Muscle of leg (tissue), 11 donors: Measurements from ENCODE around the gene ELP6. TPM values are rescaled to one million over a fixed set of nuclear protein-coding genes. Genes with fewer than 3 reads are reported as not detected.

ENCODE experiments used
- DNase-seq: peaks from one replicate; pipeline ENCODE4 v3.0.0; 2013
- H3K27ac ChIP-seq: one replicate; pipeline ENCODE4 v1.5.1; 2013; ENCODE audit warnings: mild to moderate bottlenecking, low read length, control low read depth
- H3K27me3 ChIP-seq: one replicate; pipeline ENCODE4 v1.6.1; 2013; ENCODE audit warnings: low read length; ENCODE audit not compliant: control insufficient read depth, insufficient read depth
- H3K36me3 ChIP-seq: one replicate; pipeline ENCODE4 v1.6.1; 2013; ENCODE audit warnings: low read length; ENCODE audit not compliant: control insufficient read depth, insufficient read depth
- H3K4me1 ChIP-seq: one replicate; pipeline ENCODE4 v1.6.1; 2013; ENCODE audit warnings: low read length; ENCODE audit not compliant: control insufficient read depth, insufficient read depth
- H3K4me3 ChIP-seq: one replicate; pipeline ENCODE4 v1.5.1; 2013; ENCODE audit warnings: low read length, control low read depth
- H3K9me3 ChIP-seq: replicated peaks from 2 replicates; pipeline ENCODE4 v1.6.1; 2013; ENCODE audit warnings: low read depth, low read length; ENCODE audit not compliant: control insufficient read depth
- WGBS: methylation state at CpG from one replicate; pipeline ENCODE4 v1.1.5; 2013; ENCODE audit warnings: missing lambda C conversion rate; ENCODE audit not compliant: insufficient coverage; 5-methylcytosine and 5-hydroxymethylcytosine counted together
- polyA plus RNA-seq, 8 donors: library from polyadenylated mRNA; unstranded; fragments of 120-200 nt; gene quantifications; one replicate each; pipeline versions ENCODE4 v1.2.1 to v1.2.3, GENCODE V29; 2013; ENCODE audit warnings: inconsistent platforms in 1 of 8, low replicate concordance in 1 of 8; ENCODE audit not compliant: insufficient read length in 8 of 8, insufficient read depth in 1 of 8
- total RNA-seq: library from RNA; stranded (reverse); fragments of 120-200 nt; gene quantifications from one replicate; pipeline ENCODE4 v1.2.4, GENCODE V29; 2013

The ELP6 gene
- total and polyA plus RNA-seq, 9 donors, result 26.9 to 33.9 (median 28.4) TPM

DNA sequence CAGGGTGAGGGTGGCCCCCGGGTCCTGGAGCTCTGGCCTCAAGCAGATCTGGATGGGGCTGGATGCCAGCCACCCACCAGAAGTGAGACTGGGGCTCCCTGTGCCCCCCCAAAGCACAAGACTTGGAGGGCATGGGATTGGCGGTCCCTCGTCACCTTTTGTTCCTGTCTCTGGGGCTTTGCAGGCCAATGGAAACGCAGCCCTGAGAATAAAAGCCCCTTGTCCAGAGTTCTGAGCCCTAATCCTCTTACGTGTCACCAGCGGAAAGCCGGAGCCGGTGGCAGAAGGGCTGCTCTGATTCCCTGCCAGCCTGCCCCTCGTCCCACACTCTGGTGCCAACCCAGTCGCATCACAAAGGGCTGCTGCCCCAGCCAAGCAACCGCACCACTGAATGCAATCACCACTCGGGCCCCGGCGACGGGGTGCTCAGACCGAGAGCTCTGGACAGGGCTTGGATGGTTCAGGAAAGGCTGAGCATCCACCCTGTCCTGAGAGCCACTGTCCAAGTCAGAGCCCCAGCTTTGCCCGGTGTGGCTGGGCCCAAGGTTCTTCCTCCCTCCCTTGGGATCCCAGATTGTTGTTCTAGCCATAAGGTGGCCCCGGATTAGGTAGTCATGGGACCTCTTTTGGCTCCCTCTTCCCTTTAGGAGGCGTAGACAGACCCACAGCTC, 22.8 kb upstream of the ELP6 start:
- Histone ChIP-seq H3K4me3 (no peak overlapping the region), H3K27me3 (peaks cover 2% of the 10 kb centered on the region), H3K4me1 (no peaks in the 10 kb centered on the region), H3K27ac (no peak overlapping the region), H3K36me3 (no peaks in the 10 kb centered on the region), H3K9me3 (no peaks in the 10 kb centered on the region)
- 86% methylated on average over 17 of the region's 19 CpGs for WGBS
- DNase-seq, result no peak

DNA sequence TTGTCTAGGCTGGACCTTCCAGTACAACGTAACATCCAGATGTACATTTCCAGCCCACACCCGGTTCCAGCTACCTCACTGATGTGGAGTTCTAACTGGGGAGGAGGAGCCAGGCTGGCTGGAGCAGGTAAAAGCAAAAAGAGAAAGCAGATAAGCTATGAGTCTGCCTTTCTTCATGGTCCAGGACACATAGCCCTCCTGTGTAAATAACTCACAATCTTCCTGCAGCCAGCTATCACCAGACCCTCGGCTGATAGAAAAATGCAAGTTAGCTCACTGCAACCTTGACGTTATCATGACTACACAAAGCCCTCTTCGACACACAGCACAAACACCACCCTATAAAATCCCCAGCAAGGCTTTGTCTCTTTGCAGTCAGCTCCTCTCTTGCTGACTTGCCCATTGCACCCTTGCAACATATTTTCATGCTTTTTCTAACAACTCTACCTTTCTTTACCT, 20.5 kb upstream of the ELP6 start:
- Histone ChIP-seq H3K4me1 (no peaks in the 10 kb centered on the region), H3K27me3 (no peaks in the 10 kb centered on the region), H3K27ac (no peak overlapping the region), H3K36me3 (no peaks in the 10 kb centered on the region), H3K9me3 (no peaks in the 10 kb centered on the region), H3K4me3 (no peak overlapping the region)
- DNase-seq, result no peak
- WGBS, result 76% methylated on average over 3 of the region's 5 CpGs

DNA sequence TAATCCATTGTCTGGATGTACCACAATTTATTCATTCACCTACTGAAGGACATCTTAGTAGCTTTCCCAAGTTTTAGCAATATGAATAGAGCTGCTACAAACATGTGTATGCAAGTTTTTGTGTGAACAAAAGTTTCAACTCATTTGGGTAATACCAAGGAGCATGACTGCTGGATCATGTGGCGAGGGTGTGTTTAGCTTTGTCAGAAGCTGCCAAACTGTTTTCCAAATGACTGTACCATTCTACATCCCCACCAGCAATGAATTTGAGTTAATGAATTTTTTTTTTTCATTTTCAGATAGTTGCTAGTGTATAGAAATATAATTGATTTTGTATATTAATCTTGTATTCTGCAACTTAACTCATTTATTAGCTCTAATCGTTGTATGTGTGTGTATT, 20.0 kb upstream of the ELP6 start:
- no peak for DNase-seq
- WGBS, result no CpG with 5 or more reads among the region's 2 CpGs
- Histone ChIP-seq H3K4me1 (no peaks in the 10 kb centered on the region), H3K27ac (no peak overlapping the region), H3K4me3 (no peak overlapping the region), H3K27me3 (no peaks in the 10 kb centered on the region), H3K36me3 (no peaks in the 10 kb centered on the region), H3K9me3 (no peaks in the 10 kb centered on the region)

DNA sequence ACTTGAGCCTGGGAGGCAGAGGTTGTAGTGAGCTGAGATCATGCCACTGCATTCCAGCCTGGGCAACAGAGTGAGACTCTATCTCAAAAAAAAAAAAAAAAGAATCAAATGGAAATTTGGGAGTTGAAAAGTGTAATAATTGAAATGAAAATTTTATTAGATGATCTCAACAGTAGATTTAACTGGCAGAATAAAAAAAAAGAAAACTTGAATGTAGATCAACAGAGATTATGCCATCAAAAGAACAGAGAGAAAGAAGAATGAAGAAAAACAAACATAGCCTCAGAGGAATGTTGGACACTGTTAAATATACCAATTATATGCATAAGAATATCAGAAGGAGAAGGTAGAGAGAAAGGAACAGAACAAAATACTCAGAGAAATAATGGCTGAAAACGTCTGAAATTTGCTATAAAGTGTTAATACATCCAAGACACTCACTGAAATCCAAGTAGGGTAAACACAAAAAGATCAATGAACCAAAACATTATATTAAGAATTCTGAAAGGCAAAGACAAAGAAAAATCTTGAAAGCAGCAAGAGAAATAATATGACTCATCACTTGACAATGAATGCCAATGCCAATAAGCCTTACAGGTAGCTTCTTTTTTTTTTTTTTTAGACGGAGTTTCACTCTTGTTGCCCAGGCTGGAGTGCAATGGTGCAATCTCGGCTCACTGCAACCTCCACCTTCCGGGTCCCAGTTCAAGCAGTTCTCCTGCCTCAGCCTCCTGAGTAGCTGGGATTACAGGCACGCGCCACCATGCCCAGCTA, 14.6 kb upstream of the ELP6 start:
- no peak overlapping the region for H3K27ac ChIP-seq
- H3K9me3 ChIP-seq, result no peaks in the 10 kb centered on the region
- no CpG with 5 or more reads among the region's 6 CpGs for WGBS
- H3K4me1 ChIP-seq, result no peaks in the 10 kb centered on the region
- no peaks in the 10 kb centered on the region for H3K27me3 ChIP-seq
- H3K4me3 ChIP-seq, result no peak overlapping the region
- no peaks in the 10 kb centered on the region for H3K36me3 ChIP-seq
- DNase-seq, result no peak

DNA sequence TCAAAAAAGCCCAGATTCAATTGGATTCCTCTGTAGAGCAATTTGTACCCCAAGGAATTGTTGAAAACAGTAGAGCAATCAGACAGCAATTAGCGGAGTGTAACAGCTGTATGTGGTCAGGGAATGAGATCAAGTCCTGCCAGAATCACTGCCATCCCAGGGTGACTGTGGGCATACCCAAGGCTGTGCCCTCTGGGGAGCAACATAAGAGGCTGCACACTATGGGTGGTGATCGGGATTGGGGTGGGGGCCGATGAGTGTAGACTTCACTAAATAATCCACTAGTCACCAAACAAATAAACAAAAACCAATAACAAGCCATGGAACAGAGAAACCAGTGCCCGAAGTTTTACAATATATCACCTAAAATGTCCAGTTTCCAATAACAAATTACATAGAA, 12.1 kb upstream of the ELP6 start:
- Histone ChIP-seq H3K36me3 (no peaks in the 10 kb centered on the region), H3K4me3 (no peak overlapping the region), H3K27ac (no peak overlapping the region), H3K4me1 (peaks cover 6% of the 10 kb centered on the region), H3K27me3 (no peaks in the 10 kb centered on the region), H3K9me3 (no peaks in the 10 kb centered on the region)
- WGBS, result 100% methylated on average over 1 of the region's 4 CpGs
- no peak for DNase-seq

DNA sequence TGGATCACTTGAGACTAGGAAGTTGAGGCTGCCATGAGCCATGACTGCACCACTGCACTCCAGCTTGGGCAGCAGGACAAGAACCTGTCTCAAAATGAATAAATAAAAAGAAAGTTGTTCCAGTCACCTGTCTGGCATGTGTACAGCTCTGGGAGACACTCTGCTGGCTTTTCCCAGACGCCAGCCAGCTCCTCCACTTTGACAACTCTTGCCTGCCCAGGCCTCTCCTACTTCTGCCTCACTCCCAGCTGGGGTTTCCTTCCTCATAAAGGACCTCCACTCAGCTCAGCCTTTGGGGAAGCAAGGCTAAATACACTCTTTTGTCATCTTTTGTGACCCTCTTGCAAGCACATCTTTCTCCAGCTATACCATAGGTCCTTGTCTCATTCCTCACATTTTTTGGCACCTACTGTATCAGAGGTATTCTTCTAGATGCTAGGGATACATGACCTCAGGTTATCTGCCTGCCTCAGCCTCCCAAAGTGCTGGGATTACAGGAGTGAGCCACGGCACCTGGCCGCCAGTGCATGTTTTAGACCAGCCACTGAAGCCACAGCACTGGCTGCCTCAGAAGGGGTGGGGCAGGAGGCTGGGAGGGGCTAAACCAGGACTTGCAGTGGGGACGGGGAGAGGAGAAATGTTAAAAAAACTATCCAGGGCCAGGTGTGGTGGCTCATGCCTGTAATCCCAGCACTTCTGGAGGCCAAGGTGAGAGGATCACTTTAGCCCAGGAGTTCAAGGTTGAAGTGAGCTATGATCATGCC, 10.0 kb upstream of the ELP6 start:
- 58% methylated on average over 4 of the region's 4 CpGs for WGBS
- Histone ChIP-seq H3K9me3 (no peaks in the 10 kb centered on the region), H3K27me3 (no peaks in the 10 kb centered on the region), H3K27ac (no peak overlapping the region), H3K4me3 (no peak overlapping the region), H3K4me1 (peaks cover 6% of the 10 kb centered on the region), H3K36me3 (no peaks in the 10 kb centered on the region)
- DNase-seq, result no peak

DNA sequence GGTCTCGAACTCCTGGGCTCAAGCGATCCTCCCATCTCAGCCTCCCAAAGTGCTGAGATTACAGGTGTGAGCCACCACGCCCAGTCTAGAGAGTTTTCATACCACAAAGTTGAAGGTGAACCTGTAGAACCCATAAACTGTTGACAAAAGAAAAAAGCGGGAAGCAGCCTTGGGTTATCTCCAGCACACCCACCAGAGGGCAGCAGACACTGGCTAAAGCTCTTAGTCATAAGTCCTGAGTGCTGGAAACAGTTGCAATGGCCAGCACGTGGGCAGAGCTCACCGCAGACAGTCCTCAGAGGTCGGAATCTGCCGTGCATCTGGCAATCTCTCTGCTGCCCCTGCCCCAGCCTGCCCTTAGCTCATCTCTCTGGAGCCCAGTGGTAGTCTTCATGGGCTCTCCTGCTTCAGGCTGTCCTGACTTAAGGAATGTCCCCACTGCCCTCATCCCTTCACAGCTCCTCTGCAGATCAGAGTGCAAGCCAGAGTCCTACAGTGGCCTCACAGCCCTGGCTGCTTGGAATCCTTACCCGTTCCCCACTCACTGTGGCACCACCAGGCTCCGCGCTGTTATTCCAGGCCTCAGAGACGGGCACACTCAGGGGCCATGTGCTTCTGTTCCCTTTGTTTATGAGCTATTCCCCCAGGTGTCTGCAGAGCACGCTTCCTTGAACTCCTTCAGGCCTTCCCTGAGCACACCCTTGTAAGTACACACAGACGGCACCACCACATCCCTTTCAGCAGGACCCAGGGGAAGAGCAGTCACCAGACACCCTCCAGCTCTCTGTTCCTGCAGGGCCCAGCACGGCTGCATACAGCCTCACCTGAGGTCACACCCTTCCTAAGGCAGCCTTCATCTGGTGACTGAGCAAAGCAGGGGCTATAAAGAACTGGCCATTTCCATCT, 8.8 kb upstream of the ELP6 start:
- Histone ChIP-seq H3K9me3 (no peaks in the 10 kb centered on the region), H3K4me1 (peaks cover 6% of the 10 kb centered on the region), H3K36me3 (no peaks in the 10 kb centered on the region), H3K27ac (no peak overlapping the region), H3K27me3 (no peaks in the 10 kb centered on the region), H3K4me3 (no peak overlapping the region)
- DNase-seq, result peak; percentile 92
- WGBS, result 26% methylated on average over 13 of the region's 15 CpGs

DNA sequence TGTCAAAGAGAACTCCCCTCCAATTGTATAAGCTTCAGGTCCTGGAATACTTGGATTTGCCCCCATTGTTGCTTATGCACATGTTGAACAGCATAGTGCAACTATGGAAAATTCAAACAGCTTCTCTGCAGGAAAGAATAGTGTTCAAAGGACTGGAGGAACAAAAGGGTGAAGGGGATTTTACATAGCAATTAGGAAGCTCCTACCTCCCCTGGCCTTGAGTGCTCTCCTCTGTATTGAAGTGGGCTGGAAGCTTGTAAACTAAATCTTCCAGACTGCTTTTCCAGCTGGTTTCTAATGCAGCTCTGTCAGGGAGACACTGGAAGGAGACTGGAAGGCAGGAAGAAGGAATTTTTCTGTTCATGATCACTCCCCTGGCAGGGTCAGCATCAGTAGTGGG, 7.2 kb upstream of the ELP6 start:
- DNase-seq, result no peak
- Histone ChIP-seq H3K27ac (no peak overlapping the region), H3K9me3 (no peaks in the 10 kb centered on the region), H3K4me3 (no peak overlapping the region), H3K36me3 (no peaks in the 10 kb centered on the region), H3K27me3 (no peaks in the 10 kb centered on the region), H3K4me1 (peaks cover 6% of the 10 kb centered on the region)

DNA sequence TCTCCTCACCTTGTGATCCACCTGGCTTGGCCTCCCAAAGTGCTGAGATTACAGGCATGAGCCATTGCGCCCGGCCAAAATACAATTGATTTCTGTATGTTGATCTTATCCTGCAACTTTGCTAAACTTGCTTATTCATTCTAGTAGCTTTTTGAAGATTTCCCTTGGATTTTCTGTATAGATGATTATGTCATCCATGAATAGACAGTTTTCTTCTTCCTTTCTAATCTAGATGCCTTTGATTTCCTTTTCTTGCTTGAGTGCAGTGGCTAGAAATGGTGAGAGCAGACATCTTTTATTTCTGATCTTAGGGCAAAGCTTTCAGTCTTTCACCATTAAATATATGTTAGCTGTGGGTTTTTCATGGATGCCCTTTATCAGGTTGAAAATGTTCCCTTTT, 4.4 kb upstream of the ELP6 start:
- no peak for DNase-seq
- Histone ChIP-seq H3K36me3 (no peaks in the 10 kb centered on the region), H3K4me1 (peaks cover 6% of the 10 kb centered on the region), H3K27ac (no peak overlapping the region), H3K4me3 (no peak overlapping the region), H3K9me3 (no peaks in the 10 kb centered on the region), H3K27me3 (no peaks in the 10 kb centered on the region)
- no CpG with 5 or more reads among the region's 2 CpGs for WGBS
